Measurements from ENCODE around the gene IFI27L1.

DNA sequence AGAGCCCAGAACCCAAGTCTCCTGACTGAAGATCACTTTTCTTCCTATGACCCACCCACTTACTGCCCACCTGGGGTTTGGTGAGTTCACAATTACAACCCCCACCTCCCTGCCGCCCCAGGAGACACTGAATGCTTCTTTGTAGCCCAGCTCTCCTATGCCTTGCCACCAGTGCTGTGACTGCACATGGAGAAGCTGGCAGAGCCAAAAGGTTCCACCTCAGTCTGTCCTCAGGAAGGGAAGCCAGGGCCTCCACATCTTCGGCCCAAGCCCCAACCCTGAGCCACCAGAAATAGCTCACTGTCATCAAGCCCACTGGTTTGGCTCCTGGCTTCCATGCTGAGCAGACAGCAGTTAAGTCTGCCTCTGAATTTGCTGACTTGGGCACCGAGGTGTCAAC lies 29.3 kb upstream of the IFI27L1 start:
- no peak for TF ChIP-seq CTCF (IDR thresholded peaks at IDR 0.05; ENCODE audit: low read depth, low read length)
- TF ChIP-seq EZH2phosphoT487 (IDR thresholded peaks at IDR 0.05; ENCODE audit: low read depth), result no peak
